Endodermal cell (in vitro differentiated cells): ENCODE data around the gene POMT2. TPM values are rescaled to one million over a fixed set of nuclear protein-coding genes. Genes with fewer than 3 reads are reported as not detected.

Source experiments
- DNase-seq: peaks from one replicate; pipeline ENCODE4 v3.0.0-alpha.2; 2017
- H3K27ac ChIP-seq: 2 replicates; pipeline ENCODE4 v1.5.1; 2013; ENCODE audit warnings: mild to moderate bottlenecking, low read depth, low read length, moderate library complexity
- H3K27me3 ChIP-seq: 2 replicates; pipeline ENCODE4 v1.6.1; 2013; ENCODE audit warnings: mild to moderate bottlenecking, low read length, moderate library complexity; ENCODE audit not compliant: insufficient read depth, control insufficient read depth, poor library complexity, severe bottlenecking
- H3K36me3 ChIP-seq: 2 replicates; pipeline ENCODE4 v1.7.0; 2013; ENCODE audit warnings: mild to moderate bottlenecking, low read length, moderate library complexity; ENCODE audit not compliant: control insufficient read depth, insufficient read depth
- H3K4me1 ChIP-seq: one replicate; pipeline ENCODE4 v1.7.0; 2013; ENCODE audit warnings: low read length; ENCODE audit not compliant: control insufficient read depth, insufficient read depth
- H3K4me3 ChIP-seq: 2 replicates; pipeline ENCODE4 v1.5.1; 2013; ENCODE audit warnings: mild to moderate bottlenecking, low read length, moderate library complexity
- H3K9ac ChIP-seq: 2 replicates; pipeline ENCODE4 v1.6.1; 2013; ENCODE audit warnings: mild to moderate bottlenecking, low read length, moderate library complexity; ENCODE audit not compliant: poor library complexity, severe bottlenecking; ENCODE audit errors: extremely low read depth
- H3K9me3 ChIP-seq: 2 replicates; pipeline ENCODE4 v1.6.1; 2013; ENCODE audit warnings: mild to moderate bottlenecking, low read length, moderate library complexity; ENCODE audit not compliant: control insufficient read depth
- H3K27ac Mint-ChIP-seq: 2 replicates; pipeline ENCODE4 v1.8.0; 2020; ENCODE audit warnings: mixed read lengths
- H3K27me3 Mint-ChIP-seq: 2 replicates; pipeline ENCODE4 v1.8.0; 2021; ENCODE audit warnings: mild to moderate bottlenecking, mixed read lengths; ENCODE audit not compliant: insufficient read depth
- H3K36me3 Mint-ChIP-seq: 2 replicates; pipeline ENCODE4 v1.8.0; 2020; ENCODE audit warnings: low read depth, mixed read lengths
- H3K4me1 Mint-ChIP-seq: 2 replicates; pipeline ENCODE4 v1.8.0; 2020; ENCODE audit warnings: mixed read lengths
- H3K4me3 Mint-ChIP-seq: 2 replicates; pipeline ENCODE4 v1.8.0; 2020; ENCODE audit warnings: mild to moderate bottlenecking, moderate library complexity, mixed read lengths
- H3K9me3 Mint-ChIP-seq: 2 replicates; pipeline ENCODE4 v1.8.0; 2020; ENCODE audit warnings: mild to moderate bottlenecking, mixed read lengths
- CTCF ChIP-seq: fragments of 200-600 bp; sonication (generic); conservative IDR thresholded peaks from 2 replicates; pipeline ENCODE4 v1.5.0; 2021; ENCODE audit warnings: antibody characterized with exemption, mild to moderate bottlenecking
- WGBS, 2 experiments: methylation state at CpG; one replicate each; pipeline versions ENCODE4 v1.1.5 to v1.1.7; 2013; ENCODE audit warnings: missing lambda C conversion rate in 2 of 2, mixed read lengths in 1 of 2; ENCODE audit not compliant: insufficient coverage in 1 of 2, insufficient read length in 1 of 2; 5-methylcytosine and 5-hydroxymethylcytosine counted together
- total RNA-seq, 2 donors: library from RNA; stranded (reverse); fragmentation: NEBNext Ultra II Directional in 1 of 2; extraction: Animal tissue kit (Norgen Biotek cat#: 25700) in 1 of 2; gene quantifications; 2 replicates in 1 of 2; 3 replicates in 1 of 2; pipeline ENCODE4 v1.2.1, GENCODE V29; 2021

Gene POMT2
- total RNA-seq, 2 donors from 2014 or later = 58.5 to 70.6 TPM

DNA sequence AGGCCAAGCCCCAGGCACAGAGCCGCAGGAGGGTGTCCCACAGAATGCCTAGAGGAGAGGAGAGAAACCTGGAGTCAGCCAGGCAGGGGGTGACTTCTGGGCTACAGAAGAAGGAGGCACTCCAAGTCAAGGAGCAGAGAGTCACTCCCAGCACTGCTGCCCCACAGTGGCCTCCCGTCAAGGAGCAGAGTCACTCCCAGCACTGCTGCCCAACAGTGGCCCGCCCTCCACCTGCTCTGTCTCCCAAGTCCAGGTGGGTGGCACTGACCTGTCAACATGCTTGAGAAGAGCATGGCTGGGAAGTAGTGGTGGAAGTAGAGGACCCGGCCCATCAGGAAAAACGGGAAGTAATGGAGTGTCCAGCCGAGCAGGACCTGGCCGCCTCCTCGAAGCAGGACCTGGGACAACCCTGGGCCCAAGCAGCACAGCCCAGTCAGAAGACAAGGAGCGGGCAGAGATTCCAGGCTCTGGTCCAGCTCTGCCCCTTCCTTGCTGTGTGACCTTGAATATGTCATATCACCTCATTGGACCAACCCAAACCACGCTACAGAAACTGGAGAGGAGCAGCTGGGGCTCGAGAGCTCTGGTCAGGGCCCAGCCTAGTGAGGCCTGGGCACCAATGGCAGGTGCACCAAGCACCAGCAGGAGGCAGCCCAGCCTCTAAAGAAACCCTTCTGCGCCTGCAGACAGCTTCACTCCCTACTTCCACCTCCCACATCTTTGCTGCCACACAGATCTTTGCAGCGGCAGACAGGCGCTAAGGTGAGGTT lies 42.0 kb downstream of the POMT2 start:
- no peaks in the 10 kb centered on the region for H3K27me3 ChIP-seq
- H3K27ac ChIP-seq = no peak overlapping the region
- H3K36me3 Mint-ChIP-seq = peaks cover 34% of the 10 kb centered on the region
- H3K36me3 ChIP-seq = peaks cover 46% of the 10 kb centered on the region
- no peaks in the 10 kb centered on the region for H3K4me1 Mint-ChIP-seq
- no peak overlapping the region for H3K9ac ChIP-seq
- H3K9me3 Mint-ChIP-seq = no peaks in the 10 kb centered on the region
- no peaks in the 10 kb centered on the region for H3K4me1 ChIP-seq
- TF ChIP-seq CTCF = peak; percentile 51
- WGBS, 2 experiments = 91 to 96% methylated on average over 5 to 13 of the region's 14 CpGs
- H3K4me3 Mint-ChIP-seq = no peak overlapping the region
- H3K4me3 ChIP-seq = no peak overlapping the region
- no peak overlapping the region for H3K27ac Mint-ChIP-seq
- no peak for DNase-seq
- peaks cover 5% of the 10 kb centered on the region for H3K27me3 Mint-ChIP-seq
- H3K9me3 ChIP-seq = no peaks in the 10 kb centered on the region

- no peak overlapping the region for H3K27ac ChIP-seq
- Mint-ChIP-seq H3K36me3 (peaks cover 23% of the 10 kb centered on the region), H3K27me3 (peaks cover 21% of the 10 kb centered on the region), H3K4me3 (no peak overlapping the region), H3K9me3 (no peaks in the 10 kb centered on the region), H3K27ac (no peak overlapping the region), H3K4me1 (no peaks in the 10 kb centered on the region)
- H3K4me3 ChIP-seq = no peak overlapping the region
- no peaks in the 10 kb centered on the region for H3K4me1 ChIP-seq
- WGBS, 2 experiments = 88 to 95% methylated on average over 11 to 12 of the region's 12 CpGs
- no peaks in the 10 kb centered on the region for H3K9me3 ChIP-seq
- no peak overlapping the region for H3K9ac ChIP-seq
- no peak for DNase-seq
- peaks cover 34% of the 10 kb centered on the region for H3K36me3 ChIP-seq
- H3K27me3 ChIP-seq = peaks cover 14% of the 10 kb centered on the region
- no peak for TF ChIP-seq CTCF
Observed at GRCh38 chr14:77276959-77277358, 43.7 kb downstream of the POMT2 start.

DNA sequence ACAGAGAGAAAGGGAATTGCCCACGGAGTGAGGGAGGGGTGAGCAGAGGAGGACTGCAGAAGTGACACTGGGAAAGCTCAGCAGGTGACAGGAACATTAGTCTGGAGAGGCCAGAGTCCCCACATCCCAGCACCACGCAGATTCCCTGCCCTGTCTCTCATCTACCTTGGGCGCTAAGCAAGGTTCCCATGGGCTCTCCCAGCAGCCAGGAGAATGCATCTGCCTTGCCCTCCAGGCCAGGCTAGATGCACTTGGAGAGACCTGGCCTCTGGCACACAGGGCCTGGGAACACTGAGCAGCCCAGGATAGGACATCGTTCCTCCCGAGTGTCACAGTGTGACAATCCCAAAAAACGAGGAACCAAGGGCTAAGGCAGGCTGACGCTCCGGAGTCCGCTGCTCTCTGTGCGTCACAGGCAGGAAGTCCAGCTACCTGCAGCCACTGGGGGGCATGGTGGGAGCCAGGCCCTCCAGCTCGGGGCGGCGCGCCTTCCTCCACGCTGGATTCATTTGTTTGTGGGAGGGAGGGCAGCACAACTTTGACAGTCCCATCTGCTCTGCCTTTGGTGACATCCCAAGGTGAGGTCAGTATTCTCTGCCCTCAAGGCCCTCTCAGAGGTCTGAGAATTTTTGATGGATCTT lies 44.3 kb downstream of the POMT2 start:
- whole genome bisulfite sequencing, 2 experiments = 89 to 91% methylated on average over 15 of the region's 15 CpGs

More for the DNA sequence above, 44.3 kb downstream of the POMT2 start:
- H3K27ac Mint-ChIP-seq = no peak overlapping the region
- H3K4me3 Mint-ChIP-seq = no peak overlapping the region
- H3K9me3 Mint-ChIP-seq = no peaks in the 10 kb centered on the region
- Histone ChIP-seq H3K4me1 (no peaks in the 10 kb centered on the region), H3K9ac (no peak overlapping the region), H3K4me3 (no peak overlapping the region), H3K27ac (peak overlapping the region; percentile 47), H3K27me3 (peaks cover 19% of the 10 kb centered on the region), H3K9me3 (no peaks in the 10 kb centered on the region), H3K36me3 (peaks cover 29% of the 10 kb centered on the region)
- H3K36me3 Mint-ChIP-seq = peaks cover 19% of the 10 kb centered on the region
- peaks cover 27% of the 10 kb centered on the region for H3K27me3 Mint-ChIP-seq
- TF ChIP-seq CTCF = peak; percentile 17
- no peaks in the 10 kb centered on the region for H3K4me1 Mint-ChIP-seq
- no peak for DNase-seq
